ENCODE measurements around the gene HDAC6.

HDAC6 gene

GRCh38 chrX:48785186-48785539 is 16.7 kb upstream of the HDAC6 start:
- ChIA-PET CTCF (no interaction called here), POLR2A (no interaction called here)
- Histone ChIP-seq H3K4me3 (ENCODE audit: low read depth, low read length) (no peak overlapping the region), H3K4me1 (ENCODE audit: control insufficient read depth, insufficient read depth, low read length) (no peaks in the 10 kb centered on the region), H3K36me3 (ENCODE audit: control insufficient read depth in 2 of 2, insufficient read depth in 1 of 2, low read length in 2 of 2) (no peaks in the 10 kb centered on the region), H3K27ac (ENCODE audit: extremely low read depth, low read depth, low read length) (no peak overlapping the region), H3K9me3 (ENCODE audit: control insufficient read depth, insufficient read depth, low read depth, low read length) (no peaks in the 10 kb centered on the region)
- no peak for TF ChIP-seq SP7 (tag by site-specific recombination; IDR thresholded peaks at IDR 0.05)
- TF ChIP-seq KLF17 (tag by site-specific recombination; IDR thresholded peaks at IDR 0.05): no peak
- no peak for TF ChIP-seq KLF9 (tag by site-specific recombination; IDR thresholded peaks at IDR 0.05; ENCODE audit: low read depth)
- TF ChIP-seq KLF7 (tag by site-specific recombination; IDR thresholded peaks at IDR 0.05; ENCODE audit: borderline replicate concordance): no peak
- no peak for TF ChIP-seq MEIS1 (CRISPR knock-in tag; IDR thresholded peaks at IDR 0.05; ENCODE audit: borderline replicate concordance)
- no peak for TF ChIP-seq ZBTB7A (tag by site-specific recombination; IDR thresholded peaks at IDR 0.05; ENCODE audit: low read depth)
- TF ChIP-seq, protein P1, sequence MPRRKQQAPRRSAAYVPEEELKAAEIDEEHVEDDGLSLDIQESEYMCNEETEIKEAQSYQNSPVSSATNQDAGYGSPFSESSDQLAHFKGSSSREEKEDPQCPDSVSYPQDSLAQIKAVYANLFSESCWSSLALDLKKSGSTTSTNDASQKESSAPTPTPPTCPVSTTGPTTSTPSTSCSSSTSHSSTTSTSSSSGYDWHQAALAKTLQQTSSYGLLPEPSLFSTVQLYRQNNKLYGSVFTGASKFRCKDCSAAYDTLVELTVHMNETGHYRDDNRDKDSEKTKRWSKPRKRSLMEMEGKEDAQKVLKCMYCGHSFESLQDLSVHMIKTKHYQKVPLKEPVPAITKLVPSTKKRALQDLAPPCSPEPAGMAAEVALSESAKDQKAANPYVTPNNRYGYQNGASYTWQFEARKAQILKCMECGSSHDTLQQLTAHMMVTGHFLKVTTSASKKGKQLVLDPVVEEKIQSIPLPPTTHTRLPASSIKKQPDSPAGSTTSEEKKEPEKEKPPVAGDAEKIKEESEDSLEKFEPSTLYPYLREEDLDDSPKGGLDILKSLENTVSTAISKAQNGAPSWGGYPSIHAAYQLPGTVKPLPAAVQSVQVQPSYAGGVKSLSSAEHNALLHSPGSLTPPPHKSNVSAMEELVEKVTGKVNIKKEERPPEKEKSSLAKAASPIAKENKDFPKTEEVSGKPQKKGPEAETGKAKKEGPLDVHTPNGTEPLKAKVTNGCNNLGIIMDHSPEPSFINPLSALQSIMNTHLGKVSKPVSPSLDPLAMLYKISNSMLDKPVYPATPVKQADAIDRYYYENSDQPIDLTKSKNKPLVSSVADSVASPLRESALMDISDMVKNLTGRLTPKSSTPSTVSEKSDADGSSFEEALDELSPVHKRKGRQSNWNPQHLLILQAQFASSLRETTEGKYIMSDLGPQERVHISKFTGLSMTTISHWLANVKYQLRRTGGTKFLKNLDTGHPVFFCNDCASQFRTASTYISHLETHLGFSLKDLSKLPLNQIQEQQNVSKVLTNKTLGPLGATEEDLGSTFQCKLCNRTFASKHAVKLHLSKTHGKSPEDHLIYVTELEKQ (tag by site-specific recombination; IDR thresholded peaks at IDR 0.05; ENCODE audit: borderline replicate concordance): no peak
- TF ChIP-seq ZNF701 (tag by site-specific recombination; IDR thresholded peaks at IDR 0.05): no peak
- TF ChIP-seq SP3 (tag by site-specific recombination; IDR thresholded peaks at IDR 0.05): no peak
- TF ChIP-seq, protein P2, sequence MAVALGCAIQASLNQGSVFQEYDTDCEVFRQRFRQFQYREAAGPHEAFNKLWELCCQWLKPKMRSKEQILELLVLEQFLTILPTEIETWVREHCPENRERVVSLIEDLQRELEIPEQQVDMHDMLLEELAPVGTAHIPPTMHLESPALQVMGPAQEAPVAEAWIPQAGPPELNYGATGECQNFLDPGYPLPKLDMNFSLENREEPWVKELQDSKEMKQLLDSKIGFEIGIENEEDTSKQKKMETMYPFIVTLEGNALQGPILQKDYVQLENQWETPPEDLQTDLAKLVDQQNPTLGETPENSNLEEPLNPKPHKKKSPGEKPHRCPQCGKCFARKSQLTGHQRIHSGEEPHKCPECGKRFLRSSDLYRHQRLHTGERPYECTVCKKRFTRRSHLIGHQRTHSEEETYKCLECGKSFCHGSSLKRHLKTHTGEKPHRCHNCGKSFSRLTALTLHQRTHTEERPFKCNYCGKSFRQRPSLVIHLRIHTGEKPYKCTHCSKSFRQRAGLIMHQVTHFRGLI (tag by site-specific recombination; IDR thresholded peaks at IDR 0.05): no peak
- TF ChIP-seq ZNF76 (tag by site-specific recombination; IDR thresholded peaks at IDR 0.05; ENCODE audit: borderline replicate concordance, low read depth): no peak
- no peak for TF ChIP-seq IKZF3 (tag by site-specific recombination; IDR thresholded peaks at IDR 0.05)
- TF ChIP-seq, protein P3, sequence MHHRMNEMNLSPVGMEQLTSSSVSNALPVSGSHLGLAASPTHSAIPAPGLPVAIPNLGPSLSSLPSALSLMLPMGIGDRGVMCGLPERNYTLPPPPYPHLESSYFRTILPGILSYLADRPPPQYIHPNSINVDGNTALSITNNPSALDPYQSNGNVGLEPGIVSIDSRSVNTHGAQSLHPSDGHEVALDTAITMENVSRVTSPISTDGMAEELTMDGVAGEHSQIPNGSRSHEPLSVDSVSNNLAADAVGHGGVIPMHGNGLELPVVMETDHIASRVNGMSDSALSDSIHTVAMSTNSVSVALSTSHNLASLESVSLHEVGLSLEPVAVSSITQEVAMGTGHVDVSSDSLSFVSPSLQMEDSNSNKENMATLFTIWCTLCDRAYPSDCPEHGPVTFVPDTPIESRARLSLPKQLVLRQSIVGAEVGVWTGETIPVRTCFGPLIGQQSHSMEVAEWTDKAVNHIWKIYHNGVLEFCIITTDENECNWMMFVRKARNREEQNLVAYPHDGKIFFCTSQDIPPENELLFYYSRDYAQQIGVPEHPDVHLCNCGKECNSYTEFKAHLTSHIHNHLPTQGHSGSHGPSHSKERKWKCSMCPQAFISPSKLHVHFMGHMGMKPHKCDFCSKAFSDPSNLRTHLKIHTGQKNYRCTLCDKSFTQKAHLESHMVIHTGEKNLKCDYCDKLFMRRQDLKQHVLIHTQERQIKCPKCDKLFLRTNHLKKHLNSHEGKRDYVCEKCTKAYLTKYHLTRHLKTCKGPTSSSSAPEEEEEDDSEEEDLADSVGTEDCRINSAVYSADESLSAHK (tag by site-specific recombination; IDR thresholded peaks at IDR 0.05): no peak
- TF ChIP-seq ZNF610 (tag by site-specific recombination; IDR thresholded peaks at IDR 0.05; ENCODE audit: borderline replicate concordance): no peak

GRCh38 chrX:48785540-48786214 is 16.2 kb upstream of the HDAC6 start:
- ChIA-PET CTCF (no interaction called here), POLR2A (no interaction called here)
- Histone ChIP-seq H3K36me3 (ENCODE audit: control insufficient read depth in 2 of 2, insufficient read depth in 1 of 2, low read length in 2 of 2) (no peaks in the 10 kb centered on the region), H3K4me1 (ENCODE audit: control insufficient read depth, insufficient read depth, low read length) (no peaks in the 10 kb centered on the region), H3K4me3 (ENCODE audit: low read depth, low read length) (no peak overlapping the region), H3K27ac (ENCODE audit: extremely low read depth, low read depth, low read length) (no peak overlapping the region), H3K9me3 (ENCODE audit: control insufficient read depth, insufficient read depth, low read depth, low read length) (no peaks in the 10 kb centered on the region)
- TF ChIP-seq ZNF280D (tag by site-specific recombination; IDR thresholded peaks at IDR 0.05) (no peak), KLF10 (tag by site-specific recombination; IDR thresholded peaks at IDR 0.05) (no peak), ZNF366 (tag by site-specific recombination; conservative IDR thresholded peaks at IDR 0.05) (peak; percentile 51; the same call in 1 of the 2 replicates), EGR2 (tag by site-specific recombination; IDR thresholded peaks at IDR 0.05; ENCODE audit: low read depth) (peak; percentile 57; the same call in 1 of the 2 replicates)

All from HEK293 (cell line).